ENCODE measurements around the gene FUT9.

Gene FUT9

DNA sequence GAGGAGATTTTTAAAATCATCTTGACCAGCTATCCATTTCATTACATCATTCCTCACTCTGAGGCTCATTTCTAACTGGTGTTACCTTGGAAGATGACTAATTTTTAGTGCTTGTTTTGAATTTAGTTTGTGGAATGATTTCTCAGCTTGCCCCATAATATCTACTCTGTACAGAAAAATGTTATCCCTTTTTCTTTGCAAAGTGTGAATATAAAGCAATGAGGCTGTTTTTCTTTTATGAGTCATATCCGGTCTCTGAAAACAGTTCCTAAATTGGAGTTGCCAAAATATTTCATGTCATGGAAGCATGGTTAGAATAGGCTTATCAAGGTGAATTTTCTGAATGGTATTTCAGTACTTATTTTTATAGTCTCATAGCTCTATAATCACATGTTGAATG lies 43.8 kb downstream of the FUT9 start:
- no peak for TF ChIP-seq Cebpa-rat (IDR thresholded peaks at IDR 0.05)
- H3K4me1 ChIP-seq = no peaks in the 10 kb centered on the region
- no peaks in the 10 kb centered on the region for H4K20me1 ChIP-seq
- H3K4me3 ChIP-seq = no peak overlapping the region
- no peak overlapping the region for H3K4me2 ChIP-seq
- no peaks in the 10 kb centered on the region for H3K27me3 ChIP-seq
- H3K36me3 ChIP-seq = no peaks in the 10 kb centered on the region
- H3K27ac ChIP-seq = no peak overlapping the region
- no peak overlapping the region for H3K9ac ChIP-seq
- 0 out of 22 replicates have a peak, but pooled peaks cover 0 to 7% (median 0%) of the 10 kb centered on the region in 11 experiments for H3K9me3 ChIP-seq (replicated peaks in 1 of 11)

- TF ChIP-seq Cebpa-rat (IDR thresholded peaks at IDR 0.05) = no peak
- no peaks in the 10 kb centered on the region for H3K27me3 ChIP-seq
- H3K36me3 ChIP-seq = no peaks in the 10 kb centered on the region
- no peak overlapping the region for H3K4me2 ChIP-seq
- 0 out of 22 replicates have a peak, but pooled peaks cover 0 to 7% (median 0%) of the 10 kb centered on the region in 11 experiments for H3K9me3 ChIP-seq (replicated peaks in 1 of 11)
- H3K27ac ChIP-seq = no peak overlapping the region
- no peaks in the 10 kb centered on the region for H4K20me1 ChIP-seq
- H3K9ac ChIP-seq = no peak overlapping the region
- H3K4me3 ChIP-seq = no peak overlapping the region
- H3K4me1 ChIP-seq = no peaks in the 10 kb centered on the region
Observed at GRCh38 chr6:96060249-96060648, 44.5 kb downstream of the FUT9 start.

DNA sequence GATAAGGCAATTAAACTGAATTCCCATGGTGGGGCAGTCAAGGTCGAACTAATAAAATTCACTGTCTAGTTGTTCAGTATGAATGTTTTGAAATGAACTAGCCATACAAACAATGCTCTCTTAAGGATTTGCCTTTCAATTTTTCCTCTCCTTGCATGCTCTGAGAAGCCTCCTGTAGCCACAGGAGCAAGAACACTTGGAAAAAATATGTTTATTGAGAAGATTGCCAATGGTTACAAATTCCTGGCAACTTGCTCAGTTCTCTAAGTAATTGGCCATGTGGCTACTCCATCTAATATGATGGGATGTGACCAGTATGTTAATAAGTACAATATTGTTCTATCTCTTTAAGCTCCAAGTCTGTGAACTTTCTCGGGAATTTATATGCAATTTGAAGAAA lies 49.4 kb downstream of the FUT9 start:
- Histone ChIP-seq H3K4me2 (no peak overlapping the region), H3K9me3 (replicated peaks in 1 of 11) (0 out of 22 replicates have a peak, but pooled peaks cover 0 to 7% (median 0%) of the 10 kb centered on the region in 11 experiments), H3K36me3 (no peaks in the 10 kb centered on the region), H4K20me1 (no peaks in the 10 kb centered on the region), H3K27ac (no peak overlapping the region), H3K4me3 (no peak overlapping the region), H3K4me1 (no peaks in the 10 kb centered on the region), H3K27me3 (no peaks in the 10 kb centered on the region), H3K9ac (no peak overlapping the region)
- TF ChIP-seq Cebpa-rat (IDR thresholded peaks at IDR 0.05) = no peak

- Histone ChIP-seq H4K20me1 (no peaks in the 10 kb centered on the region), H3K9ac (no peak overlapping the region), H3K4me2 (no peak overlapping the region), H3K9me3 (replicated peaks in 1 of 11) (0 out of 22 replicates have a peak, but pooled peaks cover 0 to 7% (median 0%) of the 10 kb centered on the region in 11 experiments), H3K4me1 (no peaks in the 10 kb centered on the region), H3K4me3 (no peak overlapping the region), H3K27ac (no peak overlapping the region), H3K27me3 (no peaks in the 10 kb centered on the region), H3K36me3 (no peaks in the 10 kb centered on the region)
- no peak for TF ChIP-seq Cebpa-rat (IDR thresholded peaks at IDR 0.05)
Observed at GRCh38 chr6:96066376-96066775, 50.6 kb downstream of the FUT9 start.

DNA sequence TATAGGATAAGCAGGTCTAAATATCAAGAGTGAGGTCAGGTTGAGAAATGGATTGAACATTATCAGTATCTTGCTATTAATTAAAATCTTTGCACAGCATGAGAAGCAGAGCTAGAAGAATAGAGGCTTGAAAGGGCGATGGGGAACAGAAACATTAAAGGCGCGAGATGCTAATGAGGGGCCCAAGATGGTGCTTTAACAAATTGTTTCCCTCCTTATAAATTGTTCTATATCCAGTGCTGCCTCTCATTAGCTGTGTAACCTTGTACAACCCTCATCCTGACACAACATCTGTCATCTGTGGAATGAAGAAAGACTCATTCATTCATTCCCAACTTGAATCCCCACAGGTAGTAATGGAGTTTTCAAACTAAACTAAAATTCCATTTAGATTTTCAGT lies 57.8 kb downstream of the FUT9 start:
- TF ChIP-seq Cebpa-rat (IDR thresholded peaks at IDR 0.05) = no peak
- no peak overlapping the region for H3K9ac ChIP-seq
- no peak overlapping the region for H3K4me3 ChIP-seq
- H3K27ac ChIP-seq = no peak overlapping the region
- no peaks in the 10 kb centered on the region for H3K4me1 ChIP-seq
- no peaks in the 10 kb centered on the region for H3K27me3 ChIP-seq
- H3K9me3 ChIP-seq (replicated peaks in 1 of 11) = no peaks in the 10 kb centered on the region
- no peaks in the 10 kb centered on the region for H3K36me3 ChIP-seq
- H3K4me2 ChIP-seq = no peak overlapping the region
- H4K20me1 ChIP-seq = no peaks in the 10 kb centered on the region

- Histone ChIP-seq H3K36me3 (no peaks in the 10 kb centered on the region), H3K4me1 (no peaks in the 10 kb centered on the region), H3K4me2 (no peak overlapping the region), H3K9ac (no peak overlapping the region), H4K20me1 (no peaks in the 10 kb centered on the region), H3K27ac (no peak overlapping the region), H3K27me3 (no peaks in the 10 kb centered on the region), H3K9me3 (replicated peaks in 1 of 11) (no peaks in the 10 kb centered on the region), H3K4me3 (no peak overlapping the region)
- no peak for TF ChIP-seq Cebpa-rat (IDR thresholded peaks at IDR 0.05)
Observed at GRCh38 chr6:96074006-96074405, 58.2 kb downstream of the FUT9 start.

- H3K27ac ChIP-seq = no peak overlapping the region
- H4K20me1 ChIP-seq = no peaks in the 10 kb centered on the region
- no peak overlapping the region for H3K4me2 ChIP-seq
- H3K9ac ChIP-seq = no peak overlapping the region
- no peaks in the 10 kb centered on the region for H3K36me3 ChIP-seq
- no peak for TF ChIP-seq Cebpa-rat (IDR thresholded peaks at IDR 0.05)
- H3K4me3 ChIP-seq = no peak overlapping the region
- H3K27me3 ChIP-seq = no peaks in the 10 kb centered on the region
- H3K9me3 ChIP-seq (replicated peaks in 1 of 11) = no peaks in the 10 kb centered on the region
- H3K4me1 ChIP-seq = no peaks in the 10 kb centered on the region
Observed at GRCh38 chr6:96075826-96076225, 60.1 kb downstream of the FUT9 start.

- H3K4me1 ChIP-seq = no peaks in the 10 kb centered on the region
- no peaks in the 10 kb centered on the region for H4K20me1 ChIP-seq
- no peak overlapping the region for H3K27ac ChIP-seq
- no peak overlapping the region for H3K9ac ChIP-seq
- no peak overlapping the region for H3K4me2 ChIP-seq
- H3K4me3 ChIP-seq = no peak overlapping the region
- H3K36me3 ChIP-seq = no peaks in the 10 kb centered on the region
- H3K9me3 ChIP-seq (replicated peaks in 1 of 11) = no peaks in the 10 kb centered on the region
- no peaks in the 10 kb centered on the region for H3K27me3 ChIP-seq
- TF ChIP-seq Cebpa-rat (IDR thresholded peaks at IDR 0.05) = no peak
Observed at GRCh38 chr6:96086745-96087144, 71.0 kb downstream of the FUT9 start.

- Histone ChIP-seq H3K27ac (no peak overlapping the region), H3K4me3 (no peak overlapping the region), H3K4me2 (no peak overlapping the region), H3K9me3 (replicated peaks in 1 of 11) (no peaks in the 10 kb centered on the region), H3K27me3 (no peaks in the 10 kb centered on the region), H3K9ac (no peak overlapping the region), H3K4me1 (no peaks in the 10 kb centered on the region), H3K36me3 (no peaks in the 10 kb centered on the region), H4K20me1 (no peaks in the 10 kb centered on the region)
- no peak for TF ChIP-seq Cebpa-rat (IDR thresholded peaks at IDR 0.05)
Observed at GRCh38 chr6:96089173-96089572, 73.4 kb downstream of the FUT9 start.

GRCh38 chr6:96094077-96094476 lies 78.3 kb downstream of the FUT9 start:
- Histone ChIP-seq H3K27ac (no peak overlapping the region), H3K27me3 (no peaks in the 10 kb centered on the region), H3K36me3 (no peaks in the 10 kb centered on the region), H3K9me3 (replicated peaks in 1 of 11) (no peaks in the 10 kb centered on the region), H3K4me3 (no peak overlapping the region), H4K20me1 (no peaks in the 10 kb centered on the region; a peak in 1 of 22 replicates), H3K4me1 (no peaks in the 10 kb centered on the region), H3K4me2 (no peak overlapping the region), H3K9ac (no peak overlapping the region)
- no peak for TF ChIP-seq Cebpa-rat (IDR thresholded peaks at IDR 0.05)
